ENCODE measurements around the gene DRD2.

DNA sequence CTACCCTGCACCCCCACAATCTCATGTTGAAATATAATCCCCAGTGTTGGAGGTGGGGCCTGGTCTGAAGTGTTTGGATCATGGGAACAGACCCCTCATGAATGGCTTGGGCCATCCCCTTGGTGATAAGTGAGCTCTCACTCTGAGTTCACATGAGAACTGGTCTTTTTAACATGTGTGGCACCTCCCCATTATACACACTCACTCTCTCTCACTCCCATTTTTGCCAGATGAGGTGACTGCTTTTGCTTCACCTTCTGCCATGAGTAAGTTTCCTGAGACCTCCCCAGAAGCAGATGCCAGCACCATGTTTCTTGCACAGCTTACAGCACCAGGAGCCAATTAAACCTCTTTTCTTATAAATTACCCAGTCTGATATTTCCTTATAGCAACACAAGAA, 32.1 kb upstream of the DRD2 start:
- no peak for TF ChIP-seq POLR2A (IDR thresholded peaks at IDR 0.05)
- TF ChIP-seq, protein P1, sequence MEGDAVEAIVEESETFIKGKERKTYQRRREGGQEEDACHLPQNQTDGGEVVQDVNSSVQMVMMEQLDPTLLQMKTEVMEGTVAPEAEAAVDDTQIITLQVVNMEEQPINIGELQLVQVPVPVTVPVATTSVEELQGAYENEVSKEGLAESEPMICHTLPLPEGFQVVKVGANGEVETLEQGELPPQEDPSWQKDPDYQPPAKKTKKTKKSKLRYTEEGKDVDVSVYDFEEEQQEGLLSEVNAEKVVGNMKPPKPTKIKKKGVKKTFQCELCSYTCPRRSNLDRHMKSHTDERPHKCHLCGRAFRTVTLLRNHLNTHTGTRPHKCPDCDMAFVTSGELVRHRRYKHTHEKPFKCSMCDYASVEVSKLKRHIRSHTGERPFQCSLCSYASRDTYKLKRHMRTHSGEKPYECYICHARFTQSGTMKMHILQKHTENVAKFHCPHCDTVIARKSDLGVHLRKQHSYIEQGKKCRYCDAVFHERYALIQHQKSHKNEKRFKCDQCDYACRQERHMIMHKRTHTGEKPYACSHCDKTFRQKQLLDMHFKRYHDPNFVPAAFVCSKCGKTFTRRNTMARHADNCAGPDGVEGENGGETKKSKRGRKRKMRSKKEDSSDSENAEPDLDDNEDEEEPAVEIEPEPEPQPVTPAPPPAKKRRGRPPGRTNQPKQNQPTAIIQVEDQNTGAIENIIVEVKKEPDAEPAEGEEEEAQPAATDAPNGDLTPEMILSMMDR (IDR thresholded peaks at IDR 0.05 in 4 of 5, conservative IDR thresholded peaks at IDR 0.05 in 1 of 5): no peak

All from gastrocnemius medialis (tissue), 4 donors.